T47D (cell line): ENCODE results near the gene ASTN2.
"Not testable (repeated sequence)": the region's sequence is repeated elsewhere in the genome, so short reads cannot be mapped to it uniquely, and the experiment has no call there.

Experiments used
- DNase-seq, 2 experiments: peaks; one replicate each; pipeline versions ENCODE4 v3.0.0 to v3.0.0-alpha.2; 2011 to 2012; ENCODE audit warnings: low read depth in 1 of 2, low spot score in 1 of 2
- JUND ChIP-seq: IDR thresholded peaks from 2 replicates; pipeline ENCODE4 v1.6.1; 2012; ENCODE audit warnings: low read depth
- in situ Hi-C: cut with HindIII; loops from 2 replicates; pipeline ENCODE4 v1.10.0; 2016; ENCODE audit warnings: low sequenced_read_pairs, low pct_unique_long_range_greater_than_20kb

The ASTN2 gene

GRCh38 chr9:117088140-117088539 is 326.7 kb downstream of the ASTN2 start:
- no peak for TF ChIP-seq JUND
- in situ Hi-C loops: no loop called here
- no peak for DNase-seq

DNA sequence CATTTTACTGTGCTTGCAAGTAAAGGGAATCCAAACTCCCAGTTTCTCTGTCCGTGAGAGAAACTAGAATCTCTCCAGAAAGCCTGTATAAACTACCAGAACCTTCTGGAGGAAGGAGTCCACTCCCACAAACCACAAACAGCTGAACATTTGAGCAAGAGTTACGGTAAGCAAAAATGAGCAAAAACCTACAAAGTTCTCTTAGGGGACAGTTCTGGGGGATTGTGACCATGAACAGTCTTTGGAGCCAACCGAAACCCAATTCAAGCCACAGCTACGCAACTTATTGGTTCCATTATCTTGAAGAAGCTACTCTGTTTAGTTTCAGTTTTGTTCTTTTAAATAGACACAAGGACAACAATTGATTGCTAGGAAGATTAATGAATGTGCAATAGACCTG is 330.6 kb downstream of the ASTN2 start:
- in situ Hi-C loops: no loop called here
- DNase-seq: no peak
- no peak for TF ChIP-seq JUND

GRCh38 chr9:117083559-117083958 is 331.3 kb downstream of the ASTN2 start:
- in situ Hi-C loops: no loop called here
- TF ChIP-seq JUND: no peak
- DNase-seq: no peak

- DNase-seq: no peak
- in situ Hi-C loops: no loop called here
- TF ChIP-seq JUND: no peak
Measured at GRCh38 chr9:117081641-117082317, 333.1 kb downstream of the ASTN2 start.

GRCh38 chr9:117080765-117081390 is 334.0 kb downstream of the ASTN2 start:
- TF ChIP-seq JUND: no peak
- no peak for DNase-seq
- in situ Hi-C loops: no loop called here

DNA sequence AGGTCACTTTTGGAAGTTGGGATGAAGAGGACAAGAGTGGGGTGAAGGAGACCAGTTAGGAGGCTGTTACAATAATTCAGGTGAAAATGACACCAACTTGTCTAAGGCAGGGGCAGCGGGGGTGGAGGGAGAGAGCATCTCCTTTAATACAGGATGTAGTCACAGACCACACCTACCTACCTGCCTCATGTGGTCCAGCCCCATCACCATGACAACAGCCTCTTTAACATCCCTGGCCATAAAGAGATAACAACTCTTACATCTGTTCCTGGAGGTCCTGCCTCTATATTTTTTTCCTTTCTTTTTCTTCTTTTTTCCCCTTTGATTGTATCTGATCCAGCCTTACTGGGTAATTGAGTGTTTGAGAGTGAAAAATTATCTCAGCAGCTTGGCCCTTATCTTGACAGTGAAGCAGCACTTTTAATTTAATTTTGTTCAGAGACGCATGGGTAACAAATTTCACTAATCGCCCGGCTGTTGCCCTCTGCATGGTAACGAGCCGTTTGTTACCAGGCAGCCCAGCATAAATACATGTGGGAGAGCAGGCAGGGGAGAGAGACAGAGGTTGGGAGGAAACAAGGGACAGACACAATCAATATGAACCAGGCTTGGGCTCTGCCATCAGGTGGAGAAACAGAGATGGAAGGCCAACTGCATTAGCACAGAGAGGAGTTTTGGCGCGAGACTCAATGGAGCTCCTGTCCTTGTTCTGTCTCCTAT is 338.1 kb downstream of the ASTN2 start:
- in situ Hi-C loops: no loop called here
- DNase-seq: no peak
- TF ChIP-seq JUND: no peak

DNA sequence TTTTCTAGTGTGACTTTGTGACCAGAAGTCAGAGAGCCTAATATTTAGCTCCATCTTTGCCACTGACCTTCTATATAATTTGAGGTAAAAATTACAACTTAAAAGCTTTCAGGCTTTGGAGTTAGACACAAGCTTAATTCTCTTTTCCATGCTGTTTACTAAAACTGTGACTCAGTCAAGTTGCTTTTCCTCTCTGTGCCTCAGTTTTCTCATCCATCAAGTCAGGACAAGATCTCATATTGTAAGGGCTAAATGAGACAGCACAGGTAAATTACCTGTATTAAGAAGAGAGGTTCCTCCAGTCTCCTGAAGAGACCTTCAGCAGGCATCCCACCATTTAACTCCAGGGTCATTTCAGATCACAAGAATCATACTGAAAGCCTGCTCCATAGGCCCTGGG is 339.2 kb downstream of the ASTN2 start:
- in situ Hi-C loops: no loop called here

DNA sequence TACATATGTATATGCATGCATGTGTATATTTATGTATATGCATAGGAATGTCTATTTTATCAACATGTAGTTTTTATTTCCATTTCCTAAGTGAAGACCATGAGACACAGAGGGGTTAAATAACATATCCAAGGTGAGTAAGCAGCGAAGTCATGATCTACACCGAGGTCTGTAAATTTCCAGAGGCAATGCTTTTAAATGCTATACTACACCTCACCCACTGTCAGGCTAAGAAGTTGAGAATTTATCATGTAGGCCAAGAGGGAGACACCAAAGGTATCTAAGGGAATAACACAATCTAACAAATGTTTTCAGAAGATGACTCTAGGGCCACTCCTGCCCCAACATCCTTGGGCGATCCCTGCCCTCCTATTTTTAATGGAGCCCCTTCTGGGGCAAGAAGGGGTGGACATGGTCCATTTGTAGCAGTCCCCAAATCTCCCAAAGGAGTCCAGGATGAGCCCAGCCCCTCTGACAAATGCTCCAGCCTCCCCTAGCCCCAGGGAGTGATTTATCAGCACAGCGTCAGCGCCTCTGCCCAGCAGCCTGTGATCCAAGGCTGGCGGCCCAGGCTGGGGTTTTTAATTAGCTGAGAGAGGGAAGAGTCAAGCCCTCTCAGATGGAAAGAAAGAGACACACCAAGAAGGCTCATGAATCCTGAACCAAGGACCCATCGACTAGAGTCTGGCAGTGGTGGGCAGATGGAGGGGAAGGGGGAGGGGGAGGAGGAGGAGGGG is 339.9 kb downstream of the ASTN2 start:
- TF ChIP-seq JUND: no peak
- in situ Hi-C loops: no loop called here
- no peak for DNase-seq

More for the DNA sequence above, 339.2 kb downstream of the ASTN2 start:
- TF ChIP-seq JUND: no peak
- DNase-seq: no peak

GRCh38 chr9:117074342-117074662 is 340.6 kb downstream of the ASTN2 start:
- DNase-seq: no peak
- in situ Hi-C loops: no loop called here
- TF ChIP-seq JUND: no peak

DNA sequence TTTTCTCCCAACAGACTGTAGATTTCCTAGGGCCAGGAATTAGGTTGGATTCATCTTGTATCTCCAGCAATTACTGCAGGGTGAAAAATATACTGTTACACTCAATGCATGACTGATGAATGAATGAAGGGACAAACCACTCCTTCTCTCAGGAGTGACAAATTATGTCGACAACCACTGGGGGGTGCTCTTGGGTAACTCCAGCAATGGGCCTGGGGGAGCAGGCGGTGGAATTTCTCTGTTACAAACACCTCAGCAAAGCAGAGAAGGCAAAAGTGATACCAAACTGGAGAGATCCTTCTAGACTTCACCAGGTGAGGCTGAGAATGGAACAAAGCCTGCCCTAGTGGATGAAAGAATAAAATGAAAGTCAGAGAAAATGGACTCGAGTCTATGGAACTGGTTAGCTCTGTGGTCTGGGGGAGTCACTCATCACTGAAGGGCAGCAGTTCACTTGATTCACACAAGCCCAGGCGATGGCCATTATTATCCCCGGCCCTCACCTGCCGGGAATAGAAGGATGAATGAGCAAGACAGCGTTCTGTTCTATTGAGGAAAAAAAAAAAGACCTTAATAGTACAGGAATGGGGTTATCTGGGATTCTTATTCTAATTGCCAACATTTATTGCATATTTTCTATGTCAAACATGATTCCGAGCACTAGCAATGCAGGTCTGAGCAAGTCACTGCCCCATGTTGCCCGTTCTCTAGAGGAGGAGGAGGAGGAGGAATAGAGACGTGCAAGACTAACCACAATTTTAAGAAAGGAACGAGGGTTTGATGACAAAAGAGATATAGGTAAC is 341.1 kb downstream of the ASTN2 start:
- no peak for TF ChIP-seq JUND
- DNase-seq: peak; percentile 40 to 60
- in situ Hi-C loops: no loop called here

GRCh38 chr9:117073071-117073470 is 341.8 kb downstream of the ASTN2 start:
- no peak for TF ChIP-seq JUND
- in situ Hi-C loops: no loop called here
- no peak for DNase-seq

GRCh38 chr9:117072216-117072615 is 342.6 kb downstream of the ASTN2 start:
- no peak for DNase-seq
- in situ Hi-C loops: no loop called here
- no peak for TF ChIP-seq JUND

- in situ Hi-C loops, DNase-seq: not testable (repeated sequence)
Measured at GRCh38 chr9:117071673-117072207, 343.1 kb downstream of the ASTN2 start.
